Urothelium cell line (cell line): ENCODE results near the gene RGMB.

Experiments used
- DNase-seq: peaks from one replicate; pipeline ENCODE4 v3.0.0; 2011; ENCODE audit warnings: low spot score, mixed read lengths
- FAIRE-seq: peaks from 2 replicates; lab custom pipeline; 2011; peaks lifted over from hg19 to GRCh38; lab: Jason Lieb, UNC

The RGMB gene

DNA sequence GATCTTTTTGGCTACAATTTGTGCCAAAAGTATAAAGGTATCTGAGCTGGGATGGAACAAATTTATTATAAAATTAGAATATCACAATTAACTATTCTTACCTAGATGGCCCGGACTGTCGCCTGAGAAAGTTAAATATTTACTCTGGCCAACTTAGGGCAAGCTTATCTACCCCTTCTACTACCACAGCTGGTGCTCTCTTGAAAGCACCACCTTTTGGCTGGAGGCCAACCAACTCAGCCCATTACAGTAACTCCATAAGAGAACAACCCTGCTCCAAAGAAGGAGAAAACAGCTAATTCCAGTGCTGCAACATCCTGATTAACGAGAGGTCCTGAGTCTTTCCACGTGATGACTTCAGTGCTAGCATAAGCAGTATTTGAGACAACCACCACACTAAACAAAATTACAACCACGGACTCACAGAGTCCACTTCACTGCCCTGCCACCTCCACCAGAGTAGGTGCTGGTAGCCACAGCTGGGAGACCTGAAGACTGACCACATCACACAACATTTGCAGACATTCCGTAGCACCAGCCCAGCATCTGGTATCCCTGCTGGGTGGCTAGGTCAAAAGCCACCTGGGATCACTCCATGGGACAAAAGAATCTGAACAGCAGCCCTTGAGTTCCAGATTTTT is 43.2 kb downstream of the RGMB start:
- DNase-seq (no peak), FAIRE-seq (no peak)

DNA sequence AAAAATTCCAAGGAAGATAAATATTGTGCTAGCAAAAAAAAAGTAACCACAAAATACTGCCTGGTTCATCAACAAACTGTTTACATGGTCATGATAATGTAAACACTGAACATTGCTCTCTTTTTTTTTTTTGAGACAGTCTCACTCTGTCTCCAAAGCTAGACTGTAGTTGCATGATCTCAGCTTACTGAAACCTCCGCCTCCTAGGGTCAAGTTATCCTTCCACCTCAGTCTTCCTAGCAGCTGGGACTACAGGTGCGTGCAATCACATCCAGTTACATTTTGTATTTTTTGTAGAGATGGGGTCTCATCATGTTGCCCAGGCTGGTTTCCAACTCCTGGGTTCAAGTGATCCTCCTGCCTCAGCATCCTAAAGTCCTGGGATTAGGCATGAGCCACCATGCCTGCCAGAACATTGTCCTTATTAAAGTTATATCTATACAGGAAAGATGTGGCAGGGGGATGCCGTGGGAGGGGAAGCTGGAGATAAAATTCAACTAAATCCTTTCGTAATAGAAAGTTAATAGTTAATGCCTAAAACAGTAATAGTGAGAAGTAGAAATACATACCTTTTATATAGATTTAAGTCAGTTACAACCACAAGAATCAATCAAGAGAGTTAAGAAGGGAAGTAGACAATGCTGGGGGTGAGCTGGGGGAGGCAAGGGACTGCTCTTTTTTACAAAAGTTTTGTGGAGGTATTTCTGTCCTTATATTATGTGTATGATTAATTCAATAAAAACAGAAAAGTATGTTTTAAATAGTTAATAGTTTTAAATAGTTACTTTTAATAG is 52.3 kb downstream of the RGMB start:
- FAIRE-seq, result no peak
- no peak for DNase-seq

DNA sequence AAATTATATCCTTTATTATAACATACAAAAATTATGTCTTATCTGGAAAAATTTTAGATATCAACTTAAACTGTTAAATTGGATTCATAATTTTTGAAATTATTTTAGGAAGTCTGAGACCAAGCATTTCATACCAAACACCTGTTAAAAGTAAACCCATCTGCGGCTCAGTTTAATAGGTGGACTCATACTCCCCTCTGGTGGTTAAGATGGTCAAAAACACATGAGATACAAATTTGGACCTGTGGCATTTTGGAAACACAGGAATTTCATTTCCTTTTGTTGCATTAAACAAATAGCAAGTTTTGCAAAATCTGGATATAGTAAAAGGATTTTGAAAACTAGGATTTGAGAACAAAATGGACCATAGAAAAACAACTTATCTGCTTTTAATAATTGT is 53.7 kb downstream of the RGMB start:
- FAIRE-seq, result no peak
- peak; percentile 40 for DNase-seq

DNA sequence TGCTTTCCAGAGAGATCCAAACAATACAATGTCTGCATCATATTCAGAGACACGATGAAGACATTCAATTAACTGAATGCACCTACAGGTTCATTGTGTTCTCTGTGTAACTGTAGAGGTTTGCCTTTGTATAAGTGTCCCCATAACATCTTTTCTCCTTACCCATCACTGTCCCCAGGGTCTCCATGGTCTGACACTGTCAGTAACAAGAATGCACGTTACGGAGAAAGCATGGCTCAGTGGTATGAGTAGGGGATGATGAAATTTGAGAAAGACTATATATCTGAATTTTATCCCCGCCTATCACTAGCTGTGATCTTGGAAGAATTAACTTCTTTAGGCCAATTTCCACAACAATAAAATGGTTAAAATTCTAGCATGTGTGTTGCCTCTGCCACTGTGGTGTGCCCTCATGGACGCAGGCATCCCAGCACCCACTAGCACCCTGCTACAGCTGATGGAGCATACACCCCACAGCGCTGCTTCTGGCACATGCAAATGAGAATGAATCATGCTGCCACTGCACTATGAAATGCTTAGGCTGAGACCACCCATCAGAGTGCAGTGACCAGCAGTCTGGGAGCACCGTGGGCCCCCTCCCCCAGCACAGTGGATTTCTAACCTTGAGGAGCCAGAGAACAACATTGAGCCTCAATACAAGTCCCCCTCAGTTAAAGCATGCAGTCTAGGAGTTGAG is 54.3 kb downstream of the RGMB start:
- DNase-seq (no peak), FAIRE-seq (no peak)

DNA sequence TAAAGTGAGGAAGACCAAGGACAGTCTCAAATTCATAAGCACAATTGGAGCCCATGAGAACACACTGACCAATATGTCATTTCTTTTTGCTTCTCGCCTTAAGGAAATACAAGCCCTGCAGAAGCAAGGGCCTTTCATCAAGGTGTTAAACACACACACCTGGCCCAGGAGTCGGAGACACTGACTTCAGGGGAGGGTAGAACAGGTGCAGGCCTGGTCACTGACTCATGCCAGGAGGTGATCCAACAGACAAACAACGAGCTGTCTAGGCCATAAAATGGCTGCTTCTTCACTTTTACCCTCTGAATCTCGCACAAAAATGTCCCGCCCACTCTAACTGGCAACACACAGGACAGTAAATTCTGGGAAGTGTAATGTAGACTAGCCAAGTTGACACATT is 62.7 kb downstream of the RGMB start:
- no peak for FAIRE-seq
- DNase-seq, result no peak

DNA sequence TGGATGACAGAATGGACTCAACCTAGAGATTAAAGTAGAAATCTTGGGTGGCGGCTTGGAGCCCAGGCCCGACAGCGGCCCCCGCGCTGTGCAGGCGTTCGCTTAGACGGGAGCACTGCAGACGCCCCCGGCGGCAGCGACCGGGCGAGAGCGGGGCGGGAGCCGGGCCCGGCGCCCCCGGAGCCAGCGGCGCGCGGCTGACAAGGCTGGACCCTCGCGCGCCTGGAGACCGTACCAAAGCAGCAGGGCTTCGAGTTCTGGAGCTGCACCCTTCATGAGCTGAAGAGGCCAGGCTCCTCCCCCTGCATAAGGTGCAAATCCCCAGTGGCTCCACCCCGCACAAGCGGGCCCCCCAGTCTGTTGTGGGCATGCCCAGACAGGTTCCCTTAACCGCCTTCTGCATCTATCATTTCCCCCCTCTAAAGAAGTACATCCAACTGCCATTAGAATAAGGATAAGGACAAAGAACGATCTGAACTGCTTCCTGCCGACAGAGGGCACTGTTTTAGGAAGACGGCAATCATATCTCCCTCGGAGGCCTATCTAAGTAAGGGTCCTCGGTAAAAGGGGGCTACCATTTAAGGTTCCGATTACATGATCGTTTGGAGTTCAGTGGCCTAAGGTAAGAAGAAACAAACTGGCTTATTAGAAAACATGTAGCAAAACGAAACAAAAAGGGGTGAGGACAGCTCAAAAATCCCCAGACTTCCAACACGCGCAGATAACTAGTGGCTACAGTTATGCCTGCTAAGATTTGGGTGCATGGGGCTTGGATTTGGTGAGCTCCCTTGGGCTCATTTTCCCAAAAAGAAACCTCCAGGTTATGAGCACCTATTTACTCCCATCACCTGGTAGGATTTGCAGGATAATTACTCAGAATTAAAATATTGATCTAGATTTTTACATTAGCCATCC is 66.3 kb downstream of the RGMB start:
- FAIRE-seq, result no peak

DNA sequence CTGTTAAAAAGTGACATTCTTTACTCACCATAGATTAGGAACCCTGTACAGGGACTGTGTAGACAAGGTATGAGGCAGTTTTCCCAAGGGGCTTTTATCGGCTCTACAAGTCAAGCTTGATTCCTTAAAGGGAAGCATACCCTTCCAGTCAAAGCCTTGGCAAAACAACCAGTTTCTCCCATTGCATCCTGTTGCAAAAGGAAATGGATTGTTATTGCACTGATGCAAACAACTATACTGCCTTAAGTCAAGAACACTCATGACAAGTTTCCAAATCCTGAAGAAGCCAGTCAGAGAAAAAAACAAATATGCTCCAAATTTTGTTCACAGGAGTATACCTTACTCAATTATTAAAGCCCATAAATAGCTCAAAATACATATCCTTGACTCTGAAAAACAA is 67.5 kb downstream of the RGMB start:
- no peak for FAIRE-seq
- no peak for DNase-seq

More for the DNA sequence above, 66.3 kb downstream of the RGMB start:
- no peak for DNase-seq

DNA sequence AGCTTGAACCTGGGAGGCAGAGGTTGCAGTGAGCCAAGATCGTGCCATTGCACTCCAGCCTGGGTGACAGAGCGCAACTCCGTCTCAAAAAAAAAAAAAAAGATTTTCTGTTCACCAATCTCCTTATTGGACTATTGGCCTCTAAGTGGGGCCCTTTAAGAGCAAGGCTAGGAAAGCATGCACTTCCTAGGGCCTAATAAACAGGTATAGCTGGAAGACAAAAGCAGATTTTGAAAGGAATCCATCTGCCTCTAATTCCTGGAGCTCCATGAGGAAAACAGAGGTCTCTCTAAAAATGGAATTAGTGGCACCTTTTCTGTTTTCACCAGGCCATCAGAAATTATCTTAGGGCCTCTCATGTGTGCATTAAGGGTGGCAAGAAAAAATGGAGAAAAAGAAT is 70.0 kb downstream of the RGMB start:
- DNase-seq (no peak), FAIRE-seq (no peak)

DNA sequence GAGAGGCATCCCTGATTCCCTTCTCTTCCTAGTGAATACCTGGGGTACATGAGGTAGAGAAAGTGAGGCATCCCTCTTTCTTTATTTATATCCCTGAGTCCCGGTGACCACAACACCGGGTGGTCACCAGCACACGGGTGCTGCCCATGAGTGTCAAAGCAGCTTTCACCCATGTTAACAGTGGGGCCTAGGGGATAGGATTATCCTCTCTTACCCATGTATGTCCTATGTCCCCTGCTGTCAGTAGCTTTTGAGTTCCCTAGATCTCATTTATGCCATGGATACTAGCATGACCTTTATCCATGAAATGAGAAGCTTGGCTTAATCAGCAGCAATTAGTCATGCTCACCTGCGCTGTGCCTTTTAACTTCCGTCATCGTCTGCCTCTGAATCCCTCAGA is 71.4 kb downstream of the RGMB start:
- DNase-seq (no peak), FAIRE-seq (no peak)

DNA sequence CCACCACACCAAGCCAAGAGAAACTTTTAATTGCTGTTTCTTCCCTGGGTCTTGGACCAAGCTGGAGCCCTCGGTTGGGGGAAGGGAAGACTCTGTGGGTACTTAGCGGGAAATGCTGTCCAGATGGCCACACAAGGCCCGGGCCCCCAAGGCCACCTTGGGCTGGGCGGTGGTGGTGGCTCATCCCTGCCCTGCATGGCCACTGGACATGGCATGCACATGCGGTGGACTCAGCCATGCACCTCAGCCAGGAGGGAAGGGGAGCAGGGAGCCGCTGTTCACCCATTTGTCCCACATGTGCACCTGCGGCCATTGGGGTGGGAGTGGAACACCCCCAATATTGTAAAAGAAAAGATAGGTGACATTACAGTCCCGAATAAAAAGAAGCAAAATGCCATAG is 72.4 kb downstream of the RGMB start:
- no peak for FAIRE-seq
- DNase-seq, result no peak
